Neural cell (in vitro differentiated cells): ENCODE measurements around the gene CASP3. TPM values are rescaled to one million over a fixed set of nuclear protein-coding genes. Genes with fewer than 3 reads are reported as not detected.

ENCODE experiments used
- H2AFZ ChIP-seq: fragments of 200-600, 300-800 bp; sonication (generic), shearing (Covaris generic); 2 replicates; pipeline ENCODE4 v1.6.0; 2014; ENCODE audit warnings: low read depth, mild to moderate bottlenecking, antibody characterized with exemption, low read length, moderate library complexity
- H3F3A ChIP-seq: fragments of 200-600 bp; shearing (Covaris generic); 2 replicates; pipeline ENCODE4 v1.6.1; 2016; ENCODE audit warnings: mild to moderate bottlenecking, moderate library complexity, mixed read lengths, antibody characterized with exemption, low read length; ENCODE audit not compliant: insufficient read depth, poor library complexity, severe bottlenecking
- H3K27ac ChIP-seq: fragments of 200-600, 300-800 bp; sonication (generic), shearing (Covaris generic); 2 replicates; pipeline ENCODE4 v1.5.1; 2014; ENCODE audit warnings: mild to moderate bottlenecking, low read length, moderate library complexity
- H3K27me3 ChIP-seq: fragments of 300-800, 200-600 bp; sonication (generic), shearing (Covaris generic); 2 replicates; pipeline ENCODE4 v1.6.0; 2014; ENCODE audit warnings: mild to moderate bottlenecking, low read depth, low read length, moderate library complexity; ENCODE audit not compliant: insufficient read depth
- H3K36me3 ChIP-seq: fragments of 300-800, 200-600 bp; sonication (generic), shearing (Covaris generic); 2 replicates; pipeline ENCODE4 v1.5.1; 2014; ENCODE audit warnings: mild to moderate bottlenecking, antibody characterized with exemption, low read length, moderate library complexity; ENCODE audit not compliant: insufficient read depth
- H3K4me2 ChIP-seq: fragments of 300-800, 200-600 bp; sonication (generic), shearing (Covaris generic); 2 replicates; pipeline ENCODE4 v1.6.0; 2014; ENCODE audit warnings: mild to moderate bottlenecking, low read length
- H3K4me3 ChIP-seq: fragments of 300-800, 200-600 bp; sonication (generic), shearing (Covaris generic); 2 replicates; pipeline ENCODE4 v1.5.1; 2014; ENCODE audit warnings: mild to moderate bottlenecking, low read length, moderate library complexity
- H3K79me2 ChIP-seq: fragments of 200-600 bp; shearing (Covaris generic); replicated peaks from 2 replicates; pipeline ENCODE4 v1.6.0; 2014; ENCODE audit warnings: mild to moderate bottlenecking, low read length, moderate library complexity; ENCODE audit not compliant: insufficient read depth
- H3K9ac ChIP-seq: fragments of 300-800, 200-600 bp; sonication (generic), shearing (Covaris generic); 2 replicates; pipeline ENCODE4 v1.6.1; 2016; ENCODE audit warnings: mild to moderate bottlenecking, low read length, mixed read lengths
- H3K9me2 ChIP-seq: fragments of 200-600 bp; shearing (Covaris generic); 2 replicates; pipeline ENCODE4 v1.6.1; 2016; ENCODE audit warnings: mild to moderate bottlenecking, low read length, mixed read lengths; ENCODE audit not compliant: insufficient read depth
- H3K9me3 ChIP-seq: fragments of 200-600, 300-800 bp; sonication (generic), shearing (Covaris generic); 2 replicates; pipeline ENCODE4 v1.6.1; 2016; ENCODE audit warnings: mild to moderate bottlenecking, mixed run types, low read length, moderate library complexity, mixed read lengths
- H4K20me1 ChIP-seq: fragments of 200-600 bp; shearing (Covaris generic); 2 replicates; pipeline ENCODE4 v1.6.1; 2016; ENCODE audit warnings: mild to moderate bottlenecking, mixed run types; ENCODE audit not compliant: insufficient read depth
- EP300 ChIP-seq: fragments of 450-650 bp; conservative IDR thresholded peaks from 2 replicates; pipeline ENCODE4 v1.6.1; 2014; ENCODE audit warnings: antibody characterized with exemption, mild to moderate bottlenecking, moderate library complexity; ENCODE audit not compliant: poor library complexity, severe bottlenecking
- EZH2 ChIP-seq: fragments of 200-600, 300-800 bp; shearing (Covaris generic), sonication (generic); IDR thresholded peaks from 2 replicates; pipeline ENCODE4 v1.6.1; 2014; ENCODE audit warnings: antibody characterized with exemption, low read length, borderline replicate concordance, mild to moderate bottlenecking; ENCODE audit not compliant: insufficient read depth, poor library complexity, severe bottlenecking
- MXI1 ChIP-seq: fragments of 450-650 bp; conservative IDR thresholded peaks from 2 replicates; pipeline ENCODE4 v1.6.1; 2014; ENCODE audit warnings: antibody characterized with exemption, mild to moderate bottlenecking; ENCODE audit not compliant: poor library complexity, severe bottlenecking
- POLR2AphosphoS5 ChIP-seq: IDR thresholded peaks from 2 replicates; pipeline ENCODE4 v1.6.1; 2012
- RAD21 ChIP-seq: fragments of 450-650 bp; conservative IDR thresholded peaks from 2 replicates; pipeline ENCODE4 v1.6.1; 2014; ENCODE audit warnings: antibody characterized with exemption, mild to moderate bottlenecking, moderate library complexity
- SMC3 ChIP-seq: fragments of 450-650 bp; conservative IDR thresholded peaks from 2 replicates; pipeline ENCODE4 v1.6.1; 2014; ENCODE audit warnings: antibody characterized with exemption, mild to moderate bottlenecking, moderate library complexity; ENCODE audit not compliant: poor library complexity
- TAF1 ChIP-seq: IDR thresholded peaks from 2 replicates; pipeline ENCODE4 v1.6.1; 2012; ENCODE audit warnings: low read depth
- polyA plus RNA-seq: library from polyadenylated mRNA; depleted of rRNA; stranded (reverse); fragments of >200 nt; gene quantifications from 2 replicates; pipeline ENCODE4 v1.2.3, GENCODE V29; 2014
- TF ChIP-seq, protein P1 (sequence below): fragments of 450-650 bp; IDR thresholded peaks from 2 replicates; pipeline ENCODE4 v1.5.1; 2014; ENCODE audit warnings: antibody characterized with exemption, mild to moderate bottlenecking, moderate library complexity; ENCODE audit not compliant: poor library complexity, severe bottlenecking
- TF ChIP-seq, protein P2 (sequence below): IDR thresholded peaks from 2 replicates; pipeline ENCODE4 v1.6.1; 2012; ENCODE audit warnings: borderline replicate concordance

Gene CASP3
- polyA plus RNA-seq, 1 donor from 2014 or later = 116 TPM

DNA sequence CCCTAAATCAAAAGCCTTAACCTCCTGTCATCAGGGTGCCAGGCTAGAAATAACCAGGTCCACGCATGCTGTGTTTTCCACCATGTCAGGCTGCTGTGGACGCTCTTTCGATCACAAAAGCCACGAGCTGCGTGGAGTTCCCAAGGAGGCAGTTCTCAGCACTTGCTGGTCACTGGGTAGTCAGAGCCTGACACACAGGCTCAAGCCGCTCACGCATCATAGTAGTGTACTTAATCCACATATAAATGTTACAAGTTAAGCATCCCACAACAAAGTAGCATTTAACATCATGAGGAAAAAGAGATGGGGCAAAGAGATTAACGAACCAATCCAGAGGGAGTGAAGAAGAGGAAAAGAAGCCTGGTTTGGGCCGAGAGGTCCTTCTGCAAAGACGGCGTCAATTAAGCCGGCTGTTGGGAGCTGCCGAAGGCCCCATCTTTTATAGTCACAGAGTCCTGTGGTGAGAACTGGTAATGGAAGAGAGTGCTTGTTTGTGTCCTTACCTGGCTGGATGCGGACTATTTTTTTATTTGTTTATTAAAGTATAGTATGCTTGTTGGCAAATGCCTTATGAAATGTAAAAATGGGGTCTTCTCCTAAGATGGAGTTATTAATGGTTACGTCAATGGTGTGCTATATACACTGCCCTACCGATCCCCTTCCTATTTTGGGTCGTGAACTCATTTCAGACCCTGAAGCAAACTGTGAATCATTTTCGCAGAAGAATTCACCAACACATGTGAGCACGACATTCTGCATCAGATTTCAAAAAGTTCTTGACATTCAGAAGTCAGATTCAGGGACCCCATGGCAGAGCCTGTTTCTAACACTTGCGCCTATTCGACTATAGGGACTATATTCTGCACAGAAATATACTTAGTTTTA is 966 bp upstream of the CASP3 start:
- peak overlapping the region; percentile 97 for H3K4me2 ChIP-seq
- H4K20me1 ChIP-seq = no peaks in the 10 kb centered on the region
- H3K9ac ChIP-seq = peak overlapping the region; percentile 96
- no peaks in the 10 kb centered on the region for H3K9me3 ChIP-seq
- H3F3A ChIP-seq = no peaks in the 10 kb centered on the region
- H3K9me2 ChIP-seq = no peaks in the 10 kb centered on the region
- H3K4me3 ChIP-seq = peak overlapping the region; percentile 92
- peak overlapping the region; percentile 98 for H2AFZ ChIP-seq
- peak overlapping the region; percentile 83 for H3K27ac ChIP-seq
- H3K36me3 ChIP-seq = no peaks in the 10 kb centered on the region
- peaks cover 29% of the 10 kb centered on the region for H3K79me2 ChIP-seq
- H3K27me3 ChIP-seq = no peaks in the 10 kb centered on the region
- TF ChIP-seq EP300 = peak; percentile 18
- TF ChIP-seq, protein P1, sequence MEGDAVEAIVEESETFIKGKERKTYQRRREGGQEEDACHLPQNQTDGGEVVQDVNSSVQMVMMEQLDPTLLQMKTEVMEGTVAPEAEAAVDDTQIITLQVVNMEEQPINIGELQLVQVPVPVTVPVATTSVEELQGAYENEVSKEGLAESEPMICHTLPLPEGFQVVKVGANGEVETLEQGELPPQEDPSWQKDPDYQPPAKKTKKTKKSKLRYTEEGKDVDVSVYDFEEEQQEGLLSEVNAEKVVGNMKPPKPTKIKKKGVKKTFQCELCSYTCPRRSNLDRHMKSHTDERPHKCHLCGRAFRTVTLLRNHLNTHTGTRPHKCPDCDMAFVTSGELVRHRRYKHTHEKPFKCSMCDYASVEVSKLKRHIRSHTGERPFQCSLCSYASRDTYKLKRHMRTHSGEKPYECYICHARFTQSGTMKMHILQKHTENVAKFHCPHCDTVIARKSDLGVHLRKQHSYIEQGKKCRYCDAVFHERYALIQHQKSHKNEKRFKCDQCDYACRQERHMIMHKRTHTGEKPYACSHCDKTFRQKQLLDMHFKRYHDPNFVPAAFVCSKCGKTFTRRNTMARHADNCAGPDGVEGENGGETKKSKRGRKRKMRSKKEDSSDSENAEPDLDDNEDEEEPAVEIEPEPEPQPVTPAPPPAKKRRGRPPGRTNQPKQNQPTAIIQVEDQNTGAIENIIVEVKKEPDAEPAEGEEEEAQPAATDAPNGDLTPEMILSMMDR = no peak
- TF ChIP-seq MXI1 = peak; percentile 26

DNA sequence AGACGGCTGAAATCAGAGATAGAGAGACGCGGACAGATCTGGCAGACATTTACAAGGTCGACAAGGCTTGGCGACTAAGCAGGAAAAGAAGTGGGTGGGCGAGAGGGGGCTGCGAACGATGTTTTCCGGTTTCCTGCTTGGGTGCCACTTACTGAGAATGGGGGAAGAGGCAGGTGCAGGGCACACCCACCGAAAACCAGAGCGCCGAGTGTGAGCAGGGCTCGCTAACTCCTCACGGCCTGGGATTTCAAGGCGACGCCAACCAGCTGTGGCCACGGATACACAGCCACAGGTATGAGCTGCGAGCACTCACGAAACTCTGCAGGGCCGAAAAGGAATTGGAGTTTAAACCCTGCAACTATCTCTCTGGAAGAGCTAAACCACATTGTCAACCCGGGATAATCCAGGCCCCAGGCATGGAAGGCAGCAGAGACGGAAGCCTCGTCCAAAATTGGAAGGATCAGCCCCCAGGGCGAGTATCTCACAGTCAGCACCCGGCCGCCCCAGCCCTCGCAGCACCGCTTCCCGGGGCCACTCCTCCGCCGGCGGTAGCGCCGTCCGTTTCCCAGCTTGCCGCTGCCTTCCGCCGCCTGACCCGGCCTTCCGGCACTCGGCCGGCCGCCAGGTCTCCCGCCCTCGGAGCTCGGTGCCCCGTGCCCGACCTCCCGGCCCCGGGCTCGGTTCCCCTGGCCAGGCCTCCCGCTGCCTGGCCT is 778 bp downstream of the CASP3 start:
- peak overlapping the region; percentile 96 for H3K4me2 ChIP-seq
- no peaks in the 10 kb centered on the region for H3K27me3 ChIP-seq
- TF ChIP-seq, protein P1 = peak; percentile 20
- TF ChIP-seq POLR2AphosphoS5 (no peak), EZH2 (no peak), MXI1 (no peak), SMC3 (peak; percentile 11), TAF1 (no peak), RAD21 (no peak), EP300 (no peak)
- TF ChIP-seq, protein P2, sequence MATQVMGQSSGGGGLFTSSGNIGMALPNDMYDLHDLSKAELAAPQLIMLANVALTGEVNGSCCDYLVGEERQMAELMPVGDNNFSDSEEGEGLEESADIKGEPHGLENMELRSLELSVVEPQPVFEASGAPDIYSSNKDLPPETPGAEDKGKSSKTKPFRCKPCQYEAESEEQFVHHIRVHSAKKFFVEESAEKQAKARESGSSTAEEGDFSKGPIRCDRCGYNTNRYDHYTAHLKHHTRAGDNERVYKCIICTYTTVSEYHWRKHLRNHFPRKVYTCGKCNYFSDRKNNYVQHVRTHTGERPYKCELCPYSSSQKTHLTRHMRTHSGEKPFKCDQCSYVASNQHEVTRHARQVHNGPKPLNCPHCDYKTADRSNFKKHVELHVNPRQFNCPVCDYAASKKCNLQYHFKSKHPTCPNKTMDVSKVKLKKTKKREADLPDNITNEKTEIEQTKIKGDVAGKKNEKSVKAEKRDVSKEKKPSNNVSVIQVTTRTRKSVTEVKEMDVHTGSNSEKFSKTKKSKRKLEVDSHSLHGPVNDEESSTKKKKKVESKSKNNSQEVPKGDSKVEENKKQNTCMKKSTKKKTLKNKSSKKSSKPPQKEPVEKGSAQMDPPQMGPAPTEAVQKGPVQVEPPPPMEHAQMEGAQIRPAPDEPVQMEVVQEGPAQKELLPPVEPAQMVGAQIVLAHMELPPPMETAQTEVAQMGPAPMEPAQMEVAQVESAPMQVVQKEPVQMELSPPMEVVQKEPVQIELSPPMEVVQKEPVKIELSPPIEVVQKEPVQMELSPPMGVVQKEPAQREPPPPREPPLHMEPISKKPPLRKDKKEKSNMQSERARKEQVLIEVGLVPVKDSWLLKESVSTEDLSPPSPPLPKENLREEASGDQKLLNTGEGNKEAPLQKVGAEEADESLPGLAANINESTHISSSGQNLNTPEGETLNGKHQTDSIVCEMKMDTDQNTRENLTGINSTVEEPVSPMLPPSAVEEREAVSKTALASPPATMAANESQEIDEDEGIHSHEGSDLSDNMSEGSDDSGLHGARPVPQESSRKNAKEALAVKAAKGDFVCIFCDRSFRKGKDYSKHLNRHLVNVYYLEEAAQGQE = no peak
- H3K27ac ChIP-seq = peak overlapping the region; percentile 87
- H4K20me1 ChIP-seq = no peaks in the 10 kb centered on the region
- peak overlapping the region; percentile 92 for H3K4me3 ChIP-seq
- H3K9me3 ChIP-seq = no peaks in the 10 kb centered on the region
- peak overlapping the region; percentile 94 for H2AFZ ChIP-seq
- H3K36me3 ChIP-seq = no peaks in the 10 kb centered on the region
- no peaks in the 10 kb centered on the region for H3F3A ChIP-seq
- H3K79me2 ChIP-seq = peaks cover 36% of the 10 kb centered on the region
- H3K9me2 ChIP-seq = no peaks in the 10 kb centered on the region
- peak overlapping the region; percentile 96 for H3K9ac ChIP-seq
